ENCODE measurements around the gene OAS2.
"Not testable (repeated sequence)": the region's sequence is repeated elsewhere in the genome, so short reads cannot be mapped to it uniquely, and the experiment has no call there.

Gene OAS2

DNA sequence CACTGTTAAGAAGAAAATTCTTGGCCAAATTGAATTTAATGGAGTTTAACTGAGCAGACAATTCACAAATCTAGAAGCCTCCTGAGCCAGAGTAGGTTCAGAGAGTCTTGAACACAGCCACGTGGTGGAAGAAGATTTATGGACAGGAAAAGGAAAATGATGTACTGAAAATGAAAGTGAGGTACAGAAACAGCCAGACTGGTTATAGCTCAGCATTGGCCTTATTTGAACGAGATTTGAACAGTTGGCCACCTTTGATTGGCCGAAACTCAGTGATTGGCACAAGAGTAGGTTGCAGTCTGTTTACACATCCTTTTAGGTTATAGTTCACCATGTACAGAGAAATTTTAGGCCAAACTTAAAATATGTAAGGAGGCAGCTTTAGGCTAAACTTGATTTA lies 9.9 kb downstream of the OAS2 start:
- H3K9me3 Mint-ChIP-seq = peaks cover 26% of the 10 kb centered on the region
- TF ChIP-seq, protein P1, sequence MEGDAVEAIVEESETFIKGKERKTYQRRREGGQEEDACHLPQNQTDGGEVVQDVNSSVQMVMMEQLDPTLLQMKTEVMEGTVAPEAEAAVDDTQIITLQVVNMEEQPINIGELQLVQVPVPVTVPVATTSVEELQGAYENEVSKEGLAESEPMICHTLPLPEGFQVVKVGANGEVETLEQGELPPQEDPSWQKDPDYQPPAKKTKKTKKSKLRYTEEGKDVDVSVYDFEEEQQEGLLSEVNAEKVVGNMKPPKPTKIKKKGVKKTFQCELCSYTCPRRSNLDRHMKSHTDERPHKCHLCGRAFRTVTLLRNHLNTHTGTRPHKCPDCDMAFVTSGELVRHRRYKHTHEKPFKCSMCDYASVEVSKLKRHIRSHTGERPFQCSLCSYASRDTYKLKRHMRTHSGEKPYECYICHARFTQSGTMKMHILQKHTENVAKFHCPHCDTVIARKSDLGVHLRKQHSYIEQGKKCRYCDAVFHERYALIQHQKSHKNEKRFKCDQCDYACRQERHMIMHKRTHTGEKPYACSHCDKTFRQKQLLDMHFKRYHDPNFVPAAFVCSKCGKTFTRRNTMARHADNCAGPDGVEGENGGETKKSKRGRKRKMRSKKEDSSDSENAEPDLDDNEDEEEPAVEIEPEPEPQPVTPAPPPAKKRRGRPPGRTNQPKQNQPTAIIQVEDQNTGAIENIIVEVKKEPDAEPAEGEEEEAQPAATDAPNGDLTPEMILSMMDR (IDR thresholded peaks at IDR 0.05) = no peak
- no peaks in the 10 kb centered on the region for H3K36me3 Mint-ChIP-seq (ENCODE audit: low read depth)
- no peak for DNase-seq
- H3K27me3 Mint-ChIP-seq (ENCODE audit: low read depth, poor library complexity) = peaks cover 25% of the 10 kb centered on the region
- H3K27ac Mint-ChIP-seq = no peak overlapping the region
- H3K4me1 Mint-ChIP-seq = no peaks in the 10 kb centered on the region
- no peak overlapping the region for H3K4me3 Mint-ChIP-seq

DNA sequence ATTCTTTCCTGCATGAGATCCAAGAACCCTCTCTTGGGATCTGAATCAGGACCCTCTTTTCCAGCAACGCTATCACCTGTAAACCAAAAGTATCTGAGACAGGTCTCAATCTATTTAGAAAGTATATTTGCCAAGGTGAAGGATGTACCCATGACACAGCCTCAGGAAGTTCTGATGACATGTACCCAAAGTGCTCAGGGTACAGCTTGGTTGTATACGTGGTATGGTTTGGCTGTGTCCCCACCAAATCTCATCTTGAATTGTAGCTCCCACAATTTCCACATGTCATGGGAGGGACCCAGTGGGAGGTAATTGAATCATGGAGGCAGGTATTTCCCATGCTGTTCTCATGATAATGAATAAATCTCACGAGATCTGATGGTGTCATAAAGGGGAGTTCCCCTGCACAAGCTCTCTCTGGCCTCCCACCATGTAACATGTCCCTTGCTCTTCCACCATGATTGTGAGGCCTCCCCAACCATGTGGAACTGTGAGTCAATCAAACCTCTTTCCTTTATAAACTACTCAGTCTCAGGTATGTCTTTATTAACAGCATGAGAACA lies 10.6 kb downstream of the OAS2 start:
- H3K4me1 Mint-ChIP-seq; H3K4me3 Mint-ChIP-seq; H3K36me3 Mint-ChIP-seq (ENCODE audit: low read depth); DNase-seq; H3K27ac Mint-ChIP-seq: not testable (repeated sequence)
- peaks cover 25% of the 10 kb centered on the region for H3K27me3 Mint-ChIP-seq (ENCODE audit: low read depth, poor library complexity)
- H3K9me3 Mint-ChIP-seq = peaks cover 21% of the 10 kb centered on the region

DNA sequence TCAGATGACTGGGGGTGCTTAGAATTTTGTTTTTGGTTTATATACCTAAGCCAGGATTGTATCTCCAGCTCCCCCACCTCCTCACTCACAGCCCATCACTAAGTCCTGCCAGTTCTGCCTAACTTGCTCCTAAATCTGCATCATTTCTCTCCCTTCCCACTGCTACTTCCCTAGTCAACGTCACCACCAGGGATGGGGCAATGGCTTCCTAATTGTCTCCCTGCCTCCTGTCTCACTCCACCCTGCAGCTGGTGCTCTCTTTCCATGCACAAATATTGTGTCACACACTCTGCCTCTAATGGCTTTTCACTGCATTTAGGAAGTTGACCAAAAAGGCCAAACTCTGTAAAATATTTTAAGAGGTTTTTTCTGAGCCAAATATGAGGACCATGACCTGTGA lies 11.5 kb downstream of the OAS2 start:
- H3K4me3 Mint-ChIP-seq = no peak overlapping the region
- DNase-seq = no peak
- TF ChIP-seq, protein P1 (IDR thresholded peaks at IDR 0.05) = no peak
- peaks cover 14% of the 10 kb centered on the region for H3K9me3 Mint-ChIP-seq
- H3K4me1 Mint-ChIP-seq = no peaks in the 10 kb centered on the region
- no peaks in the 10 kb centered on the region for H3K36me3 Mint-ChIP-seq (ENCODE audit: low read depth)
- H3K27ac Mint-ChIP-seq = no peak overlapping the region
- H3K27me3 Mint-ChIP-seq (ENCODE audit: low read depth, poor library complexity) = peaks cover 25% of the 10 kb centered on the region

DNA sequence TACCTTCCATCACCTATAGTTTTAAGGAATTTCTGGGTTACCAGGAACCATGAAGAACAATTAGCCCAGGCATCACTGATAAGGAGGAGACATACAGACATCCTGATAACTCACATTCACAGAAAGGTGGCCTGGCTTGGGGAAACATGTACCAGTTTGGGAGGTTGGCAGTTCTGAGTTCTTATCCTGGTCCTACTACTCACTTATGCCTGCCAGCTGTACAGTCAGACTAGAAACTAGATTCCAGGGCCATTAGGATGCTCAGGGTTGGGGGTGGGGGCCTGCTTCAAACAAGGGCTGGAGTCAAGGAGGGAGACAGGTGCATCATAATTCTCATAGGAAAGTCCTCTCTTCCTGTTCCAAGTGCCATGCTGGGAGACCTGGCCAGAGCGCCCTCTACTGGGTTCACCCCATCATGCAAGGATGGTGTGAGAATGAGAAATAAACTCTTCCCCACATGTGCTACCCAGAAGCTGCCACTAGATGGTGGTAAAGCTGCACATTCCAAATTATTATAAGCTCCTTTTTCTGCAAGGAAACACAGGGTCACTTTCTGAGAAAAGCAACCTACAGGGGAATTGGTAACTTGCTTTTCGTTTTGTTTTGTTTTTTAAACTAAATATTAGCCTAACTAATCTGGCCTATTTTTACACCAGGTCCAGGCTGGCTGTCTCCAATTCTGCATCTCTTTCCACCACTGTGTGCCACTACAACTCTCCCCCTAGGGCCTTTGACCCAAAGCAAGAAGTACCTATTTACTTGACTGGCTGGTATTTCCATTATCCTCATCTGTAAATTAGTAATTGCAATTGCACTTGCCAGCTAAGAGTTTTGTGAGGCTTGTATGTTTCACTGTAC lies 14.5 kb downstream of the OAS2 start:
- Mint-ChIP-seq H3K9me3 (peaks cover 12% of the 10 kb centered on the region), H3K4me1 (no peaks in the 10 kb centered on the region), H3K36me3 (ENCODE audit: low read depth) (no peaks in the 10 kb centered on the region), H3K4me3 (no peak overlapping the region), H3K27me3 (ENCODE audit: low read depth, poor library complexity) (peaks cover 37% of the 10 kb centered on the region), H3K27ac (no peak overlapping the region)
- TF ChIP-seq, protein P1 (IDR thresholded peaks at IDR 0.05) = peak; percentile 90
- DNase-seq = peak; percentile 57

DNA sequence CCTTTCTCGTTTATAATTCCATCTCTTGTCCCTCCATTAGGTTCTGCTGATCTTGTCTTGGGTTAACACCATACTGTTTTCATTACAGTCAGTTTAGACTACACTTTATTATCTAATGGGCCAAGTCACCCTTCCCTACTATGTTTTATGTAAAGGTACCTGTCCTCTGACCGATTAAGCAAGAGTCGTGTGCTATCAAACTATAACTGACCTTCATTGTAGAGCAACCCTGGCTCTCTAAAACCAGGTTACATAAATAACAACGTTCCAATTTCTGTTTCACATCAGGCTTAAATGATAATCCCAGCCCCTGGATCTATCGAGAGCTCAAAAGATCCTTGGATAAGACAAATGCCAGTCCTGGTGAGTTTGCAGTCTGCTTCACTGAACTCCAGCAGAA lies 16.7 kb downstream of the OAS2 start:
- Mint-ChIP-seq H3K4me1 (no peaks in the 10 kb centered on the region), H3K27ac (no peak overlapping the region), H3K36me3 (ENCODE audit: low read depth) (no peaks in the 10 kb centered on the region), H3K9me3 (peaks cover 19% of the 10 kb centered on the region), H3K27me3 (ENCODE audit: low read depth, poor library complexity) (peaks cover 34% of the 10 kb centered on the region), H3K4me3 (no peak overlapping the region)
- TF ChIP-seq, protein P1 (IDR thresholded peaks at IDR 0.05) = no peak
- no peak for DNase-seq

DNA sequence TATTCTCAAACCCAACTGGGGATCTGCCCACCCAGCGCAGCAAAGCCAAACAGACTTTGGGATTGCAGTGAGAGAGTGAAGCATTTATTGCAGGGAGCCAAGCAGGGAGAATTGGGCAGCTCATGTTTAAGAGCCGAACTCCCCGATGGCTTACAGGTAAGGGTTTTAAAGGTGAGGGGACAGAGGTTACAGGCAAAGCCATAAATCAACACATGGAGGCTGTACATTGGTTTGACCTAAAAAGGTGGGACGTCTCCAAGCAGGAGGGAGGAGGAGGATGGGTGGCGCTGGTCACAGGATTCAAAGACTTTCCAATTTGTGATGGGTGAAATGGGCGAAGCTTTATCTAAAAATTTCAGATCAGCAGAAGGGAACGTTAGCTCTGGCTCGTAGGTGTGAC lies 18.2 kb downstream of the OAS2 start:
- Mint-ChIP-seq H3K27ac (no peak overlapping the region), H3K9me3 (peaks cover 19% of the 10 kb centered on the region), H3K4me3 (no peak overlapping the region), H3K4me1 (no peaks in the 10 kb centered on the region), H3K36me3 (ENCODE audit: low read depth) (no peaks in the 10 kb centered on the region), H3K27me3 (ENCODE audit: low read depth, poor library complexity) (peaks cover 28% of the 10 kb centered on the region)
- no peak for DNase-seq
- TF ChIP-seq, protein P1 (IDR thresholded peaks at IDR 0.05) = no peak

Data from nephron progenitor cell (in vitro differentiated cells).